Measurements from ENCODE around the gene RAD21L1. TPM values are rescaled to one million over a fixed set of nuclear protein-coding genes. Genes with fewer than 3 reads are reported as not detected.

The RAD21L1 gene
- total RNA-seq, 1 experiment from 2014 or later = not detected

- no peak for DNase-seq (ENCODE audit: low spot score)
- in situ Hi-C loops (cut with HindIII; ENCODE audit: low sequenced_read_pairs) = no loop called here
Measured at GRCh38 chr20:1265226-1265915, 39.5 kb downstream of the RAD21L1 start.

- in situ Hi-C loops (cut with HindIII; ENCODE audit: low sequenced_read_pairs) = no loop called here
- DNase-seq (ENCODE audit: low spot score) = no peak
Measured at GRCh38 chr20:1265916-1266166, 40.0 kb downstream of the RAD21L1 start.

GRCh38 chr20:1266167-1266973 is 40.5 kb downstream of the RAD21L1 start, which contains the start of gene SNPH:
SNPH (plus strand) TSS chr20:1266294; CDS start chr20:1296240, 29,946 bp downstream.
- peak; percentile 74 for DNase-seq (ENCODE audit: low spot score)
- in situ Hi-C loops (cut with HindIII; ENCODE audit: low sequenced_read_pairs) = no loop called here

GRCh38 chr20:1267161-1267560 is 41.3 kb downstream of the RAD21L1 start:
- DNase-seq (ENCODE audit: low spot score) = peak; percentile 71
- in situ Hi-C loops (cut with HindIII; ENCODE audit: low sequenced_read_pairs) = no loop called here

GRCh38 chr20:1267809-1268374 is 42.0 kb downstream of the RAD21L1 start:
- in situ Hi-C loops (cut with HindIII; ENCODE audit: low sequenced_read_pairs) = no loop called here

GRCh38 chr20:1269235-1269634 is 43.4 kb downstream of the RAD21L1 start:
- in situ Hi-C loops (cut with HindIII; ENCODE audit: low sequenced_read_pairs) = no loop called here
- DNase-seq (ENCODE audit: low spot score) = no peak

More at GRCh38 chr20:1267809-1268374, 42.0 kb downstream of the RAD21L1 start:
- no peak for DNase-seq (ENCODE audit: low spot score)

- DNase-seq (ENCODE audit: low spot score) = no peak
- in situ Hi-C loops (cut with HindIII; ENCODE audit: low sequenced_read_pairs) = no loop called here
Measured at GRCh38 chr20:1269850-1270249, 44.0 kb downstream of the RAD21L1 start.

GRCh38 chr20:1272368-1273100 is 46.7 kb downstream of the RAD21L1 start:
- in situ Hi-C loops (cut with HindIII; ENCODE audit: low sequenced_read_pairs) = no loop called here
- DNase-seq (ENCODE audit: low spot score) = no peak

GRCh38 chr20:1273366-1273765 is 47.5 kb downstream of the RAD21L1 start:
- no peak for DNase-seq (ENCODE audit: low spot score)
- in situ Hi-C loops (cut with HindIII; ENCODE audit: low sequenced_read_pairs) = no loop called here

GRCh38 chr20:1274485-1275311 is 48.9 kb downstream of the RAD21L1 start:
- DNase-seq (ENCODE audit: low spot score) = peak; percentile 30
- in situ Hi-C loops (cut with HindIII; ENCODE audit: low sequenced_read_pairs) = no loop called here

GRCh38 chr20:1275919-1276318 is 50.1 kb downstream of the RAD21L1 start:
- in situ Hi-C loops (cut with HindIII; ENCODE audit: low sequenced_read_pairs) = no loop called here
- no peak for DNase-seq (ENCODE audit: low spot score)

- DNase-seq (ENCODE audit: low spot score) = no peak
- in situ Hi-C loops (cut with HindIII; ENCODE audit: low sequenced_read_pairs) = no loop called here
Measured at GRCh38 chr20:1277529-1278322, 51.9 kb downstream of the RAD21L1 start.

GRCh38 chr20:1278993-1279392 is 53.1 kb downstream of the RAD21L1 start:
- in situ Hi-C loops (cut with HindIII; ENCODE audit: low sequenced_read_pairs) = no loop called here

GRCh38 chr20:1280195-1281102 is 54.6 kb downstream of the RAD21L1 start:
- DNase-seq (ENCODE audit: low spot score) = peak; percentile 21

More at GRCh38 chr20:1278993-1279392, 53.1 kb downstream of the RAD21L1 start:
- no peak for DNase-seq (ENCODE audit: low spot score)

GRCh38 chr20:1281279-1282057 is 55.6 kb downstream of the RAD21L1 start:
- in situ Hi-C loops (cut with HindIII; ENCODE audit: low sequenced_read_pairs) = no loop called here
- no peak for DNase-seq (ENCODE audit: low spot score)

More at GRCh38 chr20:1280195-1281102, 54.6 kb downstream of the RAD21L1 start:
- in situ Hi-C loops (cut with HindIII; ENCODE audit: low sequenced_read_pairs) = no loop called here

- DNase-seq (ENCODE audit: low spot score) = no peak
- in situ Hi-C loops (cut with HindIII; ENCODE audit: low sequenced_read_pairs) = no loop called here
Measured at GRCh38 chr20:1282966-1283365, 57.1 kb downstream of the RAD21L1 start.
